ENCODE results near the gene DTWD1.
"Not testable (repeated sequence)": the region's sequence is repeated elsewhere in the genome, so short reads cannot be mapped to it uniquely, and the experiment has no call there.

DTWD1 gene, protein sequence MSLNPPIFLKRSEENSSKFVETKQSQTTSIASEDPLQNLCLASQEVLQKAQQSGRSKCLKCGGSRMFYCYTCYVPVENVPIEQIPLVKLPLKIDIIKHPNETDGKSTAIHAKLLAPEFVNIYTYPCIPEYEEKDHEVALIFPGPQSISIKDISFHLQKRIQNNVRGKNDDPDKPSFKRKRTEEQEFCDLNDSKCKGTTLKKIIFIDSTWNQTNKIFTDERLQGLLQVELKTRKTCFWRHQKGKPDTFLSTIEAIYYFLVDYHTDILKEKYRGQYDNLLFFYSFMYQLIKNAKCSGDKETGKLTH

DNA sequence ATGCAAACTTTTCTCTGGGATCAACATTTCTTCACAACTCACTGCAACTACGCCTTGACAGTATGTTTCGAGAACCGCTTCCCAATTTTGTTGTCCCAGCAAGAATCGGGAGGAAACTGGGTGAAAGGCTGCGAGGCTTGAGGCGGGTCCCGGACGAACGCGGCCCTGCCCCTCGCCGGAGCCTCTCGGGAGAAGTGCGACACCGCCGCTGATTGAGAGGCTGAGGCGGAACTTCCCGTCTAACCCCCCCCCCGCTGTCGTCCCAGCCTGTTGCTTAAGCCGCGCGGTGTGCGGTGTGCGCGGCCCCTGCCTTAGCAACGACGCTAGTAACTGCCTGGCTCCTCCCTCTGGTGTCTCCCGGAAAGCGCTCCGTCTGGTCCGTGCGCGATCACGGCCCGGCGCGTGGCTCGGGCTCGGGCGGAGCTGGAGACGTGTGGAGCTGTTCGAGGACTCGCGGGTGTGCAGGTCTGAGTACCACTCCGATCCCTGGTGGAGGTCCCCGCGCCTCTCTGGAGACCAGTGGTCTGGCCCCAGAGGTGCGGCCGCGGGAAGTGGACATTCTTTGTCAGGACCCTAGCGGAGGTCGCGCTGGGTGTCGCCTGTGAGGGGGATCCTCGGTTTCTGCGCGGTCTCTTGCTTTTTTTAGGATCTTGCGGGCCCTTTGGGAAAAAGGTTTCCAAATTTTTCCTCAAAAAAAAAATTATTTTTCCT is at the start of gene DTWD1, which contains the start of gene FAM227B:
DTWD1 (plus strand) TSS at position 391 of the 711 bp plus-strand sequence. CDS start 4,120 bp downstream, outside the sequence.
FAM227B (minus strand) TSS at position 161 of the 711 bp plus-strand sequence. CDS start 5,647 bp downstream, outside the sequence.
- DNase-seq (ENCODE audit: low read depth, low spot score), result peak; percentile 87

DNA sequence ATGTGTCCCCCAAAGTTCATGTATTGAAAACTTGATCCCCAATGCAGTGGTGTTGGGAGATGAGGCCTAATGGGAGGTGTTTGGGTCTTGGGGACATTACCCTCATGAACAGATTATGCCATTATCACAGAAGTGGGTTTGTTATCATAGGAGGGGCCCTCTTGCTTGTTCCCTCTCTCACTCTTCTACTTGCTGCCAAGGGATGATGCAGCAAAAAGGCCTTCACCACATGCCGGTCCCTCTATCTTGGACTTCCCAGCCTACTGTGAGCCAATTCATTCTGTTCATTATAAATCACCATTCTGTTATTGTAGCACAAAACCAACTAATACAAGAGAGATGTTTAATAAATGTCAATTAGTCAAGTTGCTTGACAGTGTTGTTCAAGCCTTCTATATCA is 47.4 kb upstream of the DTWD1 start:
- no peak for DNase-seq (ENCODE audit: low read depth, low spot score)

DNA sequence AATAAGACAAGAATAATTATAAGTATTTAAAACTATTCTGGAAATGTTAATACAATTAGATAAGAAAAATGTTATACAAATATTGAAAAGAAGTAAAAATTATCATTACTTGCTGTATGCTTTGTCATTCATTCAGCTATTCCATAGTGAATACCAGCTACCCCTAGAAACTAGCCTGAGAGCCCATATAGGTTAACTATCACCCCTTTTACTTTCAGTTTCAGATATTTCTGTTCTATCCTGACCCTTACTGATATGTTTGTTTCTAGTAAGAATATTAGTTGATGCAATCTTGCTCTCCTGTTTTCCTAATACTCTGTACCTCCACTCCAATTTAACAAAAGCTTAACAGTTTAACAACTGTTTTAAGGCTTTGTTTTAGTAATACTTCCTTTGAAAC is 31.8 kb upstream of the DTWD1 start:
- no peak for DNase-seq (ENCODE audit: low read depth, low spot score)

DNA sequence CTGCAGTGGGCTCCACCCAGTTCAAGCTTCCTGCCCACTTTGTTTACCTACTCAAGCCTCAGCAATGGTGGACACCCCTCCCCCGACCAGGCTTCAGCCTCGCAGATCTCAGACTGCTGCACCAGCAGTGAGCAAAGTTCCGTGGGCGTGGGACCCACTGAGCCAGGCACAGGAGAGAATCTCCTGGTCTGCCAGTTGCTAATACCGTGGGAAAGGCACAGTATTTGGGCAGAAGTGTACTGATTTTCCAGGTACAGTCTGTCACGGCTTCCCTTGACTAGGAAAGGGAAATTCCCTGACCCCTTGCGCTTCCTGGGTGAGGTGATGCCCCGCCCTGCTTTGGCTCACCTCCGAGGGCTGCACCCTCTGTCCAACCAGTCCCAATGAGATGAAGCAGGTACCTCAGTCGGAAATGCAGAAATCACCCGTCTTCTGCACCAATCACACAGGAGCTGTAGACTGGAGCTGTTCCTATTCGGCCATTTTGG is 28.0 kb upstream of the DTWD1 start:
- not testable (repeated sequence) for DNase-seq (ENCODE audit: low read depth, low spot score)

DNA sequence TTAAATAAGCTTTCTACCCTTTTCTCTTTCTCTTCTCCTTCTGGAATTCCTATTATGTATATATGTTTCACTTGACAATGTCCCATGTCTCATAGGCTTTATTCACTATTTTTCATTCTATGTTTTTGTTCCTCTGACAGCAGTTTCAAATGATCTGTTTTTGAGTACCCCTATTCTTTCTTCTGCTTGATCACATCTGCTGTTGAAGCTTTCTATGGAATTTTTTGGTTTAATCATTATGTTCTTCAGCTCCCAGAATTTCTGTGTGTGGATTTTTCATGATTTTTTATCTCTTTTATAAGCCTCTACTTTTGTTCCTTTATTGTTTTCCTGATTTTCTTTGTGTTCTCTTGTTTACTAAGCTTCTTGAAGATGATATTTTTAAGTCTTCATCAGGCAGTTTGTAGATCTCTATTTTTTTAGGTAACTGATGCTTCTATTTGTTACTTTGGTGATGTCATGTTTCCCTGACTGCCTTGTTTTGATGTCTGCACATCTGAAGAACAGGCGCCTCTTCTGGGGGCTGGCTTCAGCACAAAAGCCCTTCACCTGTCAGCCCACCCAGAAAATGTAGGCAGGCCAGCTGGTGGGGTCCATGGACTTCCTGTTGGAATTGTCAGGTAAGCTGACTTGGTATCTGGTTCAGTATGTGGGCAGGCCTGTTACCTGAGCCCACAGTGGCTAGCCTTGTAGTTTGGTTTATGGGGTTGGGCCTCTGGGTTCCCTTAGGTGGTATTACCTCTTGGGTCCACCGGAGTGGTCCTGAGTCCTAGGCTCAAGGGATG is 16.0 kb upstream of the DTWD1 start:
- DNase-seq (ENCODE audit: low read depth, low spot score), result no peak

DNA sequence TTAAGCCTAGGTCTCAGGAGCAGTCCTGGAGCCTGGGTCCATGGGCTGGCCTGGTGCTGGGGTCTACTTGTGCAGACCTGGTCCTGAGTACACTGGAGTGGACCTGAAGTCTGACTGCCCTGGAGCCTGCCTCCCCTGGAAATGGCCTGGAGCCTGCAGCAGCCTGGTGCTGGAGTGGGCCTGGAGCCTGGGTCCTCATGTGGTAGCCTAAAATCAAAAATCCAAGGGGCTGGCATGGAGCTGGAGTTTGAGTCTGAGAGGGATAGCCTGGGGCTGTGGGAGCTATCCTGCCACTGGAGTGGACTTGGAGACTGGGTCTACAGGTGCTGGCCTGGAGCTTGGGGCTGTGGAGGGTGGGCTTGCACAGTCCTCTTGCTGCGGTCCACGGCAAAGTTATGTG is 15.3 kb upstream of the DTWD1 start:
- no peak for DNase-seq (ENCODE audit: low read depth, low spot score)

DNA sequence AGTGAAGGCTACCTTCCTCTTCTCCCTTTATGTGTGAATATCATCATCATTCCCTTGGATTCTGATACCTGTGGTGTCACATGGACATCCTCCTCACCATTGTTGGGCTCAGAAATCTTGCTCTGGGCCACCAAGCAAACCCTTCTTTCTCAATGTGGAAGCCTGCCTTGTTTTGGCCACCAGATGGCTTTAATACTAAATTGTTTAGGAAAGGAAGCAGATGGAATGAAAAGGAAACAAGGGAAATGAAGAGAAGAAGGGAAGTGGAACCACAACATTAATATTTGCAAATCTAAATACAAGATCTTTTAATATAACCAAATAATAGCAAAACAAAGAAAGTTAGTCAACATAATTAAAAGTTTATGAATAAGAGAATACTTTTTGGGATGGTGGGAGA is 14.3 kb upstream of the DTWD1 start:
- no peak for DNase-seq (ENCODE audit: low read depth, low spot score)

DNA sequence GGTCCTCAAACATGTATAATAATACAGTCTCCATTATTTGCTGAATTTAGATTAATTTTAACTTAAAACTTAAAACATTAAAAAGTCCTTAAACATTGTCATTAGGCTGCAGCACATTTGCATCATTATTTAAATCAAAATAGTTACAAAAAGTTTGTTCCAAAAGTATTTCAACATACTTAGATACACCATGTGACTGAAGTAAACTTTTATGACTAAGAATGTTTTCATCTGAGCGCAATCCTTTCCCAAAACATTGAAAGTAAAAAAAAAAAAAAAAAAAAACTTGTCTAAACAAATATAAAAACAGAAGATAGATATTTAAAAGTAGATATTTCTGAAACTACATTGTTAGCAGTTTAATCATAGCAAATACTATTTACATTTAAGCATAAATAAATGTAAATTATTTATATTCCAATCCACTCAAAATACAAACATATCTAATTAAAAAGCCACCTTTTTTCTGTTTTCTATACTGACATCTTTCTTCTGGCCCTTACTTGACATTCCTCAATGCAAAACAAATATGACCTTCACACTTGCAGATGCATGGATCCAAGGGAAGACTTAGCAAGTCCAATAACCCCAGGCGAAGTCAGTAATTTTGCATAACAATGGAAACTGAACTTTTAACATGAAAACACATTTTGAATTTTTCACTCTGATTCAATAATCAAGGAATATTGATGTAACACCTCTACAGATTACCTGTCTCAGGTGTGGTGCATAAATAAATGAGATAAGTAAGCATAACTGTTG is 10.5 kb upstream of the DTWD1 start:
- no peak for DNase-seq (ENCODE audit: low read depth, low spot score)

DNA sequence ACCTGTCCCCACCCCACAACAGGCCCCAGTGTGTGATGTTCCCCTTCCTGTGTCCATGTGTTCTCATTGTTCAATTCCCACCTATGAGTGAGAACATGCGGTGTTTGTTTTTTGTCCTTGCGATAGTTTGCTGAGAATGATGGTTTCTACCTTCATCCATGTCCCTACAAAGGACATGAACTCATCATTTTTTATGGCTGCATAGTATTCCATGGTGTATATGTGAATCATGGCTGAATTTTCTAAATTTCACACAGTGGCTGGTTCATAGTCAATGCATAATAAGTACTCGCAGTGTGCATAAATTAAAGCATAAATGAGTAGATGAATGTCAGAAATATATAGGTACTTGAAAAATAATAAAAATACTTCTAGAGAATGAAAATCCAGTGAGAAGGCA is 8.6 kb upstream of the DTWD1 start:
- not testable (repeated sequence) for DNase-seq (ENCODE audit: low read depth, low spot score)

DNA sequence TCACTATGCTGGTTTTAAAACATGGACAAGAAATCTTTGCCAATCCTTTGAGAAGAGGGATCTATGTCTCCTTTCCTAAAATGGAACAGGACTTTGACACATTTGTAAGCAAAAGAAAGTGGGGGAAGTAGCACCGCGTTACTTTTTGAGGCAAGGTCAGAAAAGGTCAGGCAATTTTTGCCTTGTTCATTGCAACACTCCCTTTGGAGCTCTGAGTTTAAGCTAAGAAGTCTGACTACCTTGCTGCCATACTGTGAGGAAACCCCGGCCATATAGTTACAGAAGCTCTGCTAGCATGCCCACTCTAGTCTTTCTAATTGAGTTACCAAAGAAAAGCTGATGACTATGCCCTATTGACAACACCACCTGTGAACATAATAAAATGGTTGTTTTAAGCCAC is 1.6 kb upstream of the DTWD1 start:
- no peak for DNase-seq (ENCODE audit: low read depth, low spot score)

DNA sequence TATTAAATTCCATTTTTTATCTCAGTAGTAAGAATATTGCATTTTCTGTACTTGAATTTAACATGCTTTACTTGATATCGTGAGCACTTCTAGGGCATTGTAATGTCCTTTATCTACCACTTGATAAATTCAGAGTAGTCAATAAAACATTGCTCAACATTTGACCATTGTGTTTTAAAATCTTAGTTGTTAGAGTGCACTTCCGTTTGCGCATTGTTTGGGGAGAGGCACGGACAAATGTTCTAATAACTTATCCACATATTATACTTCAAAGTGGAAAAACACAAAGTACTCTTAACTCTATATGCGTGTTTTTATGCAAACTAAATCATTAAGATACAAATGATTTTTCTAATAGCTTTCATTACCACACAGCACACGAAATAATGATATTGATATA is 649 bp upstream of the DTWD1 start:
- DNase-seq (ENCODE audit: low read depth, low spot score), result no peak

DNA sequence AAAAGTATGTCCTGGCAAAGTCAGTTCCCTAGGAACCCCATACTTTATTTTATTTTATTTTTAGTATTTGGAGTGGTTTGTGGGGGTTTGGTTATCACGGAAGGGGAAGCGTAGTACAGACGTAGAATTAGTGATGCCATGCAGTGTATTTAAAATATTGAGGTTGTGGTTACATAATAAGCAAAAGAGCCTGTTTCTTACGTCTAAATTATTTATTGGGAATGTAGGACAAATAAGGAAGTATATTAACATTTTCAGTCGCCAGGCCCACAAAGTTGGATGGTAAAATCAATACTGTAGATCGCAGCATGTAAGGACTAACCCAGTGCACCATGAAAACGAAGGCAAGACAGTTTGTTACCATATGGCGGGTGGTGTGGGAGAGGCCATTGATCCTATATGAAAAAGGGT is 558 bp downstream of the DTWD1 start:
- DNase-seq (ENCODE audit: low read depth, low spot score), result no peak

DNA sequence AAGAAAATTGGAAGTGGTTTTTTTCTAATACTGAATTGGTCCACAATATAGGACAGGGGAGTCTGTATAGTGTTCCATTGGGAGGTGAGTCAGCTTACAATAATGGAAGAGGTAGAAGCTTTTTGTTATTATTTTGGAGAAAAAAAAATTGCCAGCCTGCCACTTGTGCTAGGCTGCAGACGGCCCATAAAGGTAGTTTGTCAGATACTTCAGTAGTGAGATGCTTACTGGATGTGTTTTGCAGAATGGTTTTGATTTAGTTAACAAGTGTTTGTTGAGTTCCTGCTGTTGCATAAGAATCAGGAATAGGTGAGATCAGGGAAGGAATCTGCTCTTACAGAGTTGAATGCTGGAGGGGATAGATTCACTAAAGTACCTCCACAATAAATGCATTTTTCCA is 1.0 kb downstream of the DTWD1 start:
- no peak for DNase-seq (ENCODE audit: low read depth, low spot score)

DNA sequence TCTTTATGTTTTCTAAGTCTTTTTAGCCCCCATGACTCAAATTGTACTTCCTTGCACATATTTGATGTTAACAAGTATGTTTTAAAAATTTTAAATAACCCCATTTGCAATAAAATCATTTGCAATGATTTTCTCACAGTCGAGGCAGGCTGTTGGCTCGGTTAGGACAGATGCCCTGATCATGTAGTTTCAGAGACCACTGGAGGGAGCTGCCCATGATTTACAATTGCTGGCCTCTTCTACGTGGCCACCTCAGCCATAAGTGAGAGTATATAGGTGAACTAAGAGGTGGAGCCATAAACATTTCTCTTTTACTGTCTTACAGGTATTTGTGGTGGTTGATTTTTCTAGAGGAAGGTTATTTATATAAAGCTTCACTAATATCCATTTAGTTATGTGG is 1.7 kb downstream of the DTWD1 start:
- no peak for DNase-seq (ENCODE audit: low read depth, low spot score)

DNA sequence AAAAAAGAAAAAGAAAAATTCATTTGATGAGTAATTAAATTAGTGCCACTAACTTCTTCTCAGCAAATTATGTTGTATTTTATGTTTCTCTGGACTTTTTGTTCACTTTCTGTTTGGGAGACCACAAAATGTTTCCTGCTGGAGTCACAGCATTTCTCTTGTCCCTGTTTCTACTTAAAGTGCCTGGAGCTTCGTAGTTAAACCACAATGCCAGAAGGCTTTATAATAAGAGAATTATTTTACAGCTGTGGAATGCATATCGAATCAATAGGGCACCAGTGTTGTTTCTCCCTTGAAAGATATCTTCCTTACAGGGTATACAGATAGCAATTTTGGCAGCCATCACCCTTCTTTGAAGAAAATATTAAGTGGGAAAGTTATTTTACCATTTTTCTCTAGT is 3.2 kb downstream of the DTWD1 start:
- DNase-seq (ENCODE audit: low read depth, low spot score), result no peak

DNA sequence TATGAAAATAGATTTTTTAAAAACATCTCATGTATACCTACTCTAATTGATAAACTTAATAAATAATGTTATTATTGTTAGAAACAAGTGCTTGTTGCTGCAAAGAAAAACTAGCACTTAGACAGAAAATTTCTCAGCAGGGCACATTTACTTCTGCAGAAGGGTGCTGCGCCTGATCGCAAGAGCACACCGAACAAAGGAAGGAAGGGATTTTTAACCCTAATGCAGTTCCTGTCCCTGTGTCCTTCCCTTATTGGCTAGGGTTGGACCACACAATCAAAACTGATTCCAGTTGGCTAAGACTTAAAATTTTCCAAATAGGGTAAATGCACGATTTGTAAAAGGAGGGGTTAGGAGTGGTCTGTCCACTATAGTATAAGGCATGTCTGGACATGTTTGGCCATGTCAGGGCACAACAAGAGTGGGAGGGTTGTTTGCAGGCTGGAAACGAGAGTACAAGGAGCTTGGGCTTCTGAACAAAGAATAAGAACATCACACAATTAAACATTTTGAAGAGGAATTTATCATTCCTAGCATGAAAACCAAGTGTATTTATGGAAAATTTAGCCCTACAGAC is 4.7 kb downstream of the DTWD1 start:
- no peak for DNase-seq (ENCODE audit: low read depth, low spot score)

DNA sequence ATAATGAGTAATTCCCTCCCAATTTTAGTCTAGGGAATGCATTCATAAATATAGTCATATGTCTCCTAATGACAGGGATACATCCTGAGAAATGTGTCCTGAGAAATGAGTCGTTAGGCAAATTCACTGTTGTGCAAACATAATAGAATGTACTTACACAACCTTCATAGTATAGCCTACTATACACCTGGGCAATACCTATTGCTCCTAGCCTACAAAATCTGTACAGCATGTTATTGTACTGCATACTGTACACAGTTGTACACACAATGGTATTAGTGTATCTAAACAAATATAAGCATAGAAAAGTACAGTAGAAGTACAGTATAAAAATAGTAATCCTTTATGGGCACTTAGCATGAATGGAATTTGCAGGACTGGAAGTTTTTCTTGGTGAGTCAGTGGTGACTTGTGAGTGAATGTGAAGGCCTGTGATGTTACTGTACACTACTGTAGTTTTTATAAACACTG is 6.6 kb downstream of the DTWD1 start:
- DNase-seq (ENCODE audit: low read depth, low spot score), result no peak

DNA sequence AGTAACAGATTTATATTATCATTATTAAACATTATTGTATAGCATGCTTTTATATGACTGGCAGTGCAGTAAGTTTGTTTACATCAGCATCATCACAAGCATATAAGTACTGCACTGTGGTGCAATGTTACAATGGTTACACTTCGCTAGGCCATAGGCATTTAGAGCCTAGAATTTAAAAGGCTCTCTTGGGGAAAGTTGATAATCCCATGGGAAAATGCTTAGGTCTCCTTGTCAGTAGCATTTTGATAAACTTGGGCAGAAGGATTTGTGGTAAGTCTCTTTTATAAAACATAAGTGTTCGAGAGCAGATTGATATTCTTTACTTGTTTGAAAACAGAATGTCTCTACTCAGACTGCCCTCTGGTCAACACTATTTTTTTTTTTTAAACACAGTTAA is 7.5 kb downstream of the DTWD1 start:
- DNase-seq (ENCODE audit: low read depth, low spot score), result no peak

DNA sequence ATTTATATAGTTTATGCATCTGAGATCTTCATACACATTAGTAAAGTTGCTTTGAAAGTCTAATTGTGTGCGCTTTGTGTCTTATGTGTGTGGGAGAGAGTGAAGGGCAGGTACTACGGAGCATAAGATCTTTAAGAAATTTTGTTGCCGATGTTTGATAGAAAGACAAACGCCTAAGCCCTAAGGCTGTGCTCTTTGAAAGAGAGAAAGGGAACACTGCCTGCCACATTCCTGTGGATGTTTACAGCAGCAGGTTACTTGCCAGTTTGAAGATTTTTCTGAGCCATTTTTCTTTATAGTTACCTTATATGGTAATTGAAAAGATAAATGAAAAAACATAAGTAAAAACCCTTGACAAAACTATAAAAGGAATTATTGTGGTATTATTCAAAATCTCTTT is 17.0 kb downstream of the DTWD1 start:
- no peak for DNase-seq (ENCODE audit: low read depth, low spot score)

DNA sequence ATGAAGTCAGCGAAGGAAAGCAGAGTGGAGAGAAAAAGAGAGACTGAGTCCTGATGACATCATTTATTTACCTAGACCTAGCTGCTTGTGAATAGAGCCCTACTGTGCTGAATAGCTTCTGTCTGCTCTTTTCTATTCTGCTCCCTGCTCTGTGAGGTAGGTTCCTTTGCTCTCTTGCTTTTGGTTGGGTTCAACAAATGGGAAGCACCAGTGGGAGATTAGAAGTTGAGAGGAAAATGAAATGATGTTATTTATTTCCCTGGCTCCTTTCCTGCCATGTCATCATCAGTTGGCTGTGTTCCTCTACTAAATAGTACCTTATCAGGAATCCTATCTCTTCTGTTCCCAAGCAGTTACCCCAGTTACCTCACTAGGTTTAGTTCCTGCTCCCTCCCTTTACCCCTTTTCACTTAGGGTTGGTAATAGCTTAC is 23.5 kb downstream of the DTWD1 start:
- no peak for DNase-seq (ENCODE audit: low read depth, low spot score)

DNA sequence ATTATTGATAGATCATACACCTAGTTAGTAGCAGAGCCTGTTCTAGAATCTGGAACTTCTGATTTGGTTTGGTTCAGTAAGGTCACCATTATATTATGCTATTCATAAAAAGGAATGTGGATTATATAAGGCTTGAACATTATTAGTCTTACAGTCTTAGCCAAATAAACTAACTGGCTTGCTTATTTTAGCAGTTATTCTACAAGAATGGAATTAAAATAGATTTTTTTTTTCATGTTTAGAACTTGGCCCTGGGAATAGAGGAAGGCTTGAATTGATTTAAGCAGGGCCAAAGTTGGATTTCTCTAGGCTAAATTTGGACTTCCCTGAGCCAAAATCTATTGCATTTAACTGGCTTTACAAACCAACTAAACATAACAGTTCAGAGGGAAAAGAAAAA is 24.4 kb downstream of the DTWD1 start:
- DNase-seq (ENCODE audit: low read depth, low spot score), result no peak

Data from activated CD4-positive, CD25-positive, alpha-beta regulatory T cell treated with anti-CD3 and anti-CD28 coated beads, Interleukin-2, amount 50 U/mL, for 16 hours (primary cell).